Islet of Langerhans (tissue), 1 donor: ENCODE measurements around the gene PFKFB2.
"Not testable (repeated sequence)": the region's sequence is repeated elsewhere in the genome, so short reads cannot be mapped to it uniquely, and the experiment has no call there.

Source experiments
- FAIRE-seq: peaks from one replicate; lab custom pipeline; 2011; peaks lifted over from hg19 to GRCh38; lab: Jason Lieb, UNC

Gene PFKFB2

DNA sequence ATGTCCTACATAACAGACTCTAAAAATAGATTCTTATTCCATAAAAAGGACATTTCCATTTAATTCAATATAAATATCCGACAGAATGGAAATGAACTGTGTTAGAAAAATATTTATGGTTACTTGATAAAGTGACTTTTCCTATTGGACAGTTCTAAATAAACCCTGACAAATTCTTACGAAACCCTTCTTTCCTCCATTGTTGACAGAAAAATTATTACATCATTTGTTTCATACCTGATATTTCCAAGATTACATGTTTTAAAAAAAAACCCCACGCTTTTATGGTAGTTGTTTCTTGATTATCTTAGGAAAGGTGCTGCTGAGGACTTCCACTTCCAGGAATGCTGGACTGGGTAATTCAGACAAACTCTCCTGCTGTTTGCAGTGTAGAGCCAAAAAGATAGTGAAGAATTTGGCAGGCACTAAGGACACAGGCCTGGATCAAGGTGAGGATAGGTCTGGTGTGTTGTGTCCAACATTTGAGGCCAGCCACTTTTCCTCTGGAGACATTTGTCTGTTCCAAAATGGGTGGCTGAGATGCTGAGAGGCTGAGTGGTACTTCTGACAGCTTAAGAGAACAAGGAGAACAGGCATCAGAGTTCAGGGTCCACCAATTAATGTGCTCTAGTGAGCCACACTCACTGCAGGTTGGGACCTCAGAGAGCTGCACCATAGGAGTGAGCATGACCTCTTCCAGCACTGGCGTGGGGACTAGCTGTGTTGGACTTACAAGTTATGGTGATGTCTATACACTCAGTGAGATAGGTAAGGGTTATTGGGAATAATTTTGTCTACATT is 13.5 kb upstream of the PFKFB2 start:
- FAIRE-seq, result peak; percentile 21

GRCh38 chr1:207040181-207040533 is 12.9 kb upstream of the PFKFB2 start:
- no peak for FAIRE-seq

DNA sequence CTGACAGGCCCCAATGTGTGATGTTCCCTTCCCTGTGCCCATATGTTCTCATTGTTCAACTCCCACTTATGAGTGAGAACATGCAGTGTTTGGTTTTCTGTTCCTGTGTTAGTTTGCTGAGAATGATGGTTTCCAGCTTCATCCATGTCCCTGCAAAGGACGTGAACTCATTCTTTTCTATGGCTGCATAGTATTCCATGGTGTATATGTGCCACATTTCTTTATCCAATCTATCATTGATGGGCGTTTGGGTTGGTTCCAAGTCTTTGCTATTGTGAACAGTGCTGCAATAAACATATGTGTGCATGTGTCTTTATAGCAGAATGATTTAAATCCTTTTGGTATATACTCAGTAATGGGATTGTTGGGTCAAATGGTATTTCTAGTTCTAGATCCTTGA is 11.7 kb upstream of the PFKFB2 start:
- FAIRE-seq, result not testable (repeated sequence)

DNA sequence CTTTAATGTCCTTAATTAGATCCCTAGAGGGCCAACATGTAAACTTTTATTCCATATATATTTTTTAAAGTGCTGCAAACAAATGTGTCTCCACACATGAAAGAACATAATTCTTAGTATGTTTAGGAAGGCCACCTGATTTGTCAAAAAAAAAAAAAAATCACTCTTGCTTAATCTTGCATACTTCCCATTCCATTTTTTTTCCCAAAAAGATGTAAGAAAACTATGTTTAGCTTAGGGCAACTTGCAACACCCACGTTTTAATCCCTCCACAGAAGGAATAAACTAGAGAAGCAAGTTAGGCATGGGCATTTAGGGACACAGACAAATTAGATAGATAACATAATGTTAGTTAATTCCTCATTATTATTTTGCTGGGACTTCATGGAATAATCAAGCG is 7.6 kb upstream of the PFKFB2 start:
- FAIRE-seq, result no peak

DNA sequence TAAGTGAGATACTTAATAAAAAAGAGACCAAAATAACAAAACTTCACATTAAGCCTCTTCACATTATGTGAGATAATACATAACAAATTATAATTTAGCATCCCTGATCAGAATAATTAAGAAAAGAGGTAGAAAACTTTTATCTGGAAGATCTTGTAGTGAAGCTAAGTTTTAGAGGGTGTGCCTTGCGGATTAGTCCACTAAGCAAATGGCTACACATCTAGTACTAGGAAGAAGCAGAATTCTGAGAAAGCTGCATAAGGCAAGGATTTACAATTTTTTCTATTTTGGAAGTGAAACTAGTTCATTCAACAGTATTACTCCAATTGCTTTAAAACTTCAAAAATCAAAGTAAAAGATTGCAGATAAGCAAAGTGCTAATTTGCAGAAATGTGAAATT is 5.6 kb upstream of the PFKFB2 start:
- no peak for FAIRE-seq

GRCh38 chr1:207048041-207048440 is 5.0 kb upstream of the PFKFB2 start:
- no peak for FAIRE-seq

GRCh38 chr1:207049054-207049453 is 4.0 kb upstream of the PFKFB2 start:
- no peak for FAIRE-seq

DNA sequence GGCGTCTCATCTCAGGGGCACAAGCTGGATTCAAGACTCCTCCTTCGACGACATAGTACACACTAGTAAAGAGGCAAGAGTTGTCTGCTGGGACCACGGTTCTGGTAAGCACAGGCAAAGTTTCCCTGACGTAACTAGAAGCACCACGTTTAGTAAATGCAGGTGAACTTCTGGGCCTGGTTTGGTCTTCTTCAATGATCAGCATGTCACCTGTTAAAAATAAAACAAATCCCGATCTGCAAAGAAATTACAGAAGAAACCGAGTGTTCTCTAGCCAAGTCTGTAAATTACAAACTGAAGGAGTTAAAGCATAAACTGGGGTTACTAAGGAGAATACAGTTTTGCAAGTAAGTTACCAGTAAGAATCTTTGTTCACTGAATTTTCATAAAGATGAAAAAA is 3.6 kb upstream of the PFKFB2 start:
- no peak for FAIRE-seq

DNA sequence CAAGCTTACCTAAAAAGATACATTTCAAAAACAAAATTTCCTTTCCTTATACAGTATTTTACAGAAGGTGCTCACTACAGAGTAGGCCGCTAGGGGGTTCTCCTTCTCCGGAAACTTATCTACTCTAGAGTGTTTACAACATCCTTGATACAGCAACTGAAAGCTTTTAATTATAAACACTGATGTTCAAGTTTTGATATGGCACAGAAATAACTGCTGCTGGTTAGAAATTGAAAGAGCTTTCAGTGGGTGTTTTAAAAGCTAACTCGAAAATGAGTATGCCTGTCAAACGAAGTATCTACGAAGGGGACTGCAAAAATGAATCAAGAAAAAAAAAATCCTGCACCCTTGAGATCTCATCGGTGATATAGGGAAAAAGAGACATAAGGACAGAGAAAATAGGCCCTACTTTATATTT is 3.1 kb upstream of the PFKFB2 start:
- peak; percentile 77 for FAIRE-seq

GRCh38 chr1:207050480-207051190 is 2.4 kb upstream of the PFKFB2 start:
- FAIRE-seq, result no peak

GRCh38 chr1:207051191-207051943 is 1.7 kb upstream of the PFKFB2 start, which contains the start of gene YOD1:
TSS of gene YOD1 (minus strand) at chr1:207051208. CDS start at chr1:207051030, 178 bp downstream.
- FAIRE-seq, result no peak

DNA sequence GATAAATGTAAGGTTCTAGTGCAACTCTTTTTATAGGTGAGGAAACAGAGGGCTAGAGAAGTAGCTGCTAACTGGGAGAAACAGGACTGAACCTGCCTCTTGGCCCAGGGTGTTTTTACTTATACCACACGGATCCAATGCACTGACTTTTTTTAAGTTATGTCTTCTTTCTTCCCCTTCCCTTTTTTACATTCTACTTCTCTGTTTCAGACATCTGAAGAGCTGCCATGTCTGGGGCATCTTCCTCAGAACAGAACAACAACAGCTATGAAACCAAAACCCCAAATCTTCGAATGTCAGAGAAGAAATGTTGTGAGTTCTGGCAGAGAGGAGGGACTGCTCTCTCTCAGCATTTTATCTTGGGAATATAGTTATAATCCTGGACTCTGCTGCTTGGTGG is 1.4 kb downstream of the PFKFB2 start:
- no peak for FAIRE-seq

DNA sequence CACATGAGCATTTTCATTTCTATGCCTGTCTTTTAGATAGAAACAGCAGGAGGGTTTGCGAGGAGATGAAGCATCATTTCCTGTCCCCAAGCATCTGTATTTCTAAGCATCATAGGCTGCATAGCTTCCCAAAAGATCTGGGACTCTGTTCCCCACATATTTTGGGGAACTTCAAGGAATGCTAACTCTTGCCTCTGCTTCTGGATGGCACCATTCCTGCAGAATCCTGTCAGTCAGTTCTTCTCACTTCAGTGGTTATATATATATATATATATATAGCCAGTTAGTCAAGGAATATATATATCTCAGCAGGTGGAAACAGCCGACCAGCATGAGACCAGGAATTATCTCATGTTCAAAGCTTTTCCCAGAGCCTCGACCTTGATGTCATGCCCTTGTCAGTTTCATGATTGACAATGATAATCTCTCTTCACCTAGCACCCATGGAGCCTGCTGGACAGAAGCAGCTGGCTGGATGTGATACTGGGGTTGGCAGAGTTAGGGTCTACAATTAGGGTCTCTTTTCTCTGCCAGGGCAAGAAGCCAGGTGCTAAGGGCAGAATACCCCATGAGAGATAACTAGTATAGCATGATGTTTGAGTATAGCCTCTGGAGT is 2.4 kb downstream of the PFKFB2 start:
- FAIRE-seq, result no peak

- FAIRE-seq, result no peak
Observed at GRCh38 chr1:207056673-207057072, 3.6 kb downstream of the PFKFB2 start.

DNA sequence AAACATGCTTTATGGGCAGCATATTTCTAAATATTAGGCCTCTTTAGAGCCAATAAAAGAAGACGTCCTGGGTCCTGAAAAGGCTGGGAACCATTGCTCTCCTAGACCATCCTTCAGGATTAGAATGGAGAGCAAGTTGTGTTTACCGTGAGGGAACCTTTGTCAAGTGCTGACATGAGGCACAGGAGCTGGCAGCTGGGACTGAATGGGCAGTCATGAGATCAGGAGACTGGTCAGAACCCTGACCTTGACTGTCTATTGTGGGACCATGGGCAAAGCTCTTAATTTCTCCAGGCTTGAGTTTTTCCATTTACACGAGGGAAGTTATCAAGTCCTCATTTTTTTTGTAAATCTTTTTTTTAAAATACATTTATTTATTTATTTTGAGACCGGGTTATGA is 5.2 kb downstream of the PFKFB2 start:
- no peak for FAIRE-seq

GRCh38 chr1:207058878-207059867 is 6.1 kb downstream of the PFKFB2 start:
- peak; percentile 70 for FAIRE-seq

- FAIRE-seq, result no peak
Observed at GRCh38 chr1:207059881-207060280, 6.8 kb downstream of the PFKFB2 start.

GRCh38 chr1:207060596-207060995 is 7.5 kb downstream of the PFKFB2 start:
- no peak for FAIRE-seq

DNA sequence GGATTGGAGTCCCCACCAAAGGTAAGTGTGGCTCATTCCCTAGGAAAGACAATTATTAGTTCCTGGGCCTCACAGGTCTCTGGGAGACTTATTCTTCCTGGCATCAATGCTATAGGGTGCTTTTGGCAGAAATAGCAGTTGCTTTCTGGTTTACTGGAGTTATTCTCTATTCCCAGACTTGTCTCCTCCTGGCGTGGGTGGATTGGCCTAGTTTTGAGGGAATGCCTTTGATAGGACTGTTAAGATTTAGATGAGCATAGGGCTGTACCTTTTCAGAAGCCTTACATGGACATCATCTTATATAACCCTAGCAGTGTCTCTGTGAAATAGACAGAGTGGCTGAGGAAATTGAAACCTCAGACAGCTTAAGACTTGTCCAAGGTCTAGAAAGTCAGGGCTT is 9.0 kb downstream of the PFKFB2 start:
- no peak for FAIRE-seq

DNA sequence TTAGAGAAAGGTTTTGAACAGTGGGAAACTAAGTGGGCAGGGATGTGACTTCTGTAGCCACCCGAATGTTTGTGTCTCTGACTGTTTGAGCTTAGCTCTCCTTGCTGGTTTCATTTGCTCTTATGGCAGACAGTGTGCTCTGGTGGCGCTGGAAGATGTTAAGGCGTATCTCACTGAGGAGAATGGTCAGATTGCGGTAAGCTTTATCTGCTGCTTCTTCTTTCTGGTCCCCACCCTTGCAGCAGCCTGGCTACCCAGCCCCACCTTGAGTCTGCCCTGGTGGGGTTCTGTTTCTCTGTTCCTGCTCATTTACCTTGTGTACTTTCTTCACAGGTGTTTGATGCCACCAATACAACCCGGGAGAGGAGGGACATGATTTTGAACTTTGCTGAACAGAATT is 9.9 kb downstream of the PFKFB2 start:
- no peak for FAIRE-seq

DNA sequence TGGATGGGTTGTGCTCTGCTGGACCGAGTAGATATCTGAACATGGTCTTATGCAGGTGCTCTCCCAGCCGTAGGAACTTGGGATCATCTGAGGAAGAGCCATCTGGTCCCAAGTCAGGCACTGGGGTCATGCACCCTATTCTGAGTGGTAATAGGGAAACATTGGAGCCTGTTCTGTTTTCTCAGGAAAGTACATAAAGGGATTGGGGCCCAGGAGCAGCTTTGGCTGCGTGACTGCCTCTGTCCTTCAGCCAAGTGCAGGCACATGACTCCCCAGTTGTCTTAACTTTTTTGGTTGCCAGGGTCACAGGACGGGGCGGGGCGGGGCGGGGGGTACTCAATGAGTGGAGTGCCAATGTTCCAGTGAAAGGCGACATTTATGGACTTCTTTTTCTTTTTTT is 11.5 kb downstream of the PFKFB2 start:
- FAIRE-seq, result no peak
